CD14-positive monocyte (primary cell): ENCODE results near the gene FAM193A. TPM values are rescaled to one million over a fixed set of nuclear protein-coding genes. Genes with fewer than 3 reads are reported as not detected.

Experiments used
- DNase-seq, 3 donors: peaks; one replicate each; pipeline ENCODE4 v3.0.0-alpha.2; 2011 to 2022
- H2AFZ ChIP-seq: 2 replicates; pipeline ENCODE4 v1.6.0; 2012; ENCODE audit warnings: mild to moderate bottlenecking, low read depth, low read length, inconsistent platforms; ENCODE audit not compliant: insufficient read depth, poor library complexity, severe bottlenecking
- H3K27ac ChIP-seq, 2 donors: 1 replicate in 1 of 2; 2 replicates in 1 of 2; pipeline ENCODE4 v1.5.1; 2012 to 2013; ENCODE audit warnings: low read length in 2 of 2, control low read depth in 1 of 2, inconsistent platforms in 1 of 2, low read depth in 1 of 2, mild to moderate bottlenecking in 1 of 2
- H3K27me3 ChIP-seq, 2 donors: one replicate each; pipeline versions ENCODE4 v1.6.0 to v1.6.1; 2011 to 2013; ENCODE audit warnings: low read length in 2 of 2; ENCODE audit not compliant: control insufficient read depth in 2 of 2, insufficient read depth in 2 of 2
- H3K36me3 ChIP-seq, 2 donors: replicated peaks in 1 of 2; 1 replicate in 1 of 2; 2 replicates in 1 of 2; pipeline versions ENCODE4 v1.5.1 to v1.6.1; 2012 to 2013; ENCODE audit warnings: low read length in 2 of 2, control low read depth in 1 of 2, inconsistent platforms in 1 of 2, mild to moderate bottlenecking in 1 of 2; ENCODE audit not compliant: insufficient read depth in 2 of 2, control insufficient read depth in 1 of 2
- H3K4me1 ChIP-seq, 2 donors: 1 replicate in 1 of 2; 2 replicates in 1 of 2; pipeline versions ENCODE4 v1.5.1 to v1.6.1; 2012 to 2013; ENCODE audit warnings: low read length in 2 of 2, control low read depth in 1 of 2, inconsistent platforms in 1 of 2, mild to moderate bottlenecking in 1 of 2, moderate library complexity in 1 of 2; ENCODE audit not compliant: insufficient read depth in 2 of 2, control insufficient read depth in 1 of 2
- H3K4me2 ChIP-seq: replicated peaks from 2 replicates; pipeline ENCODE3; 2012; ENCODE audit warnings: low read length, moderate library complexity, mild to moderate bottlenecking; ENCODE audit not compliant: poor library complexity, severe bottlenecking; ENCODE audit errors: extremely low read depth
- H3K4me3 ChIP-seq, 3 experiments: fragments of 200-600 bp in 1 of 3; sonication (generic) in 1 of 3; replicated peaks in 1 of 3; 1 replicate in 2 of 3; 2 replicates in 1 of 3; pipeline ENCODE4 v1.5.1; 2011 to 2013; ENCODE audit warnings: low read length in 3 of 3, mild to moderate bottlenecking in 3 of 3, control low read depth in 2 of 3, low read depth in 2 of 3, inconsistent platforms in 1 of 3, moderate library complexity in 1 of 3
- H3K79me2 ChIP-seq: 2 replicates; pipeline ENCODE4 v1.6.0; 2012; ENCODE audit warnings: mild to moderate bottlenecking, control low read depth, inconsistent platforms, low read length, moderate library complexity; ENCODE audit not compliant: insufficient read depth
- H3K9ac ChIP-seq: 2 replicates; pipeline ENCODE4 v1.6.0; 2017; ENCODE audit warnings: low read length, mild to moderate bottlenecking; ENCODE audit not compliant: insufficient read depth, poor library complexity, severe bottlenecking
- H3K9me3 ChIP-seq, 2 donors: replicated peaks in 1 of 2; 1 replicate in 1 of 2; 2 replicates in 1 of 2; pipeline versions ENCODE4 v1.5.1 to v1.6.1; 2012 to 2013; ENCODE audit warnings: low read length in 2 of 2, control low read depth in 1 of 2; ENCODE audit not compliant: control insufficient read depth in 1 of 2, insufficient read depth in 1 of 2
- H4K20me1 ChIP-seq: 2 replicates; pipeline ENCODE4 v1.6.0; 2012; ENCODE audit warnings: mild to moderate bottlenecking, low read length, control low read depth, moderate library complexity; ENCODE audit not compliant: insufficient read depth
- H3K27ac Mint-ChIP-seq, 7 donors: one replicate each; pipeline ENCODE4 v1.8.0; 2020; ENCODE audit warnings: mild to moderate bottlenecking in 7 of 7, mixed read lengths in 7 of 7, moderate library complexity in 6 of 7, inconsistent platforms in 2 of 7
- H3K27me3 Mint-ChIP-seq, 3 donors: one replicate each; pipeline ENCODE4 v1.8.0; 2021 to 2022; ENCODE audit warnings: low read depth in 3 of 3, mild to moderate bottlenecking in 3 of 3, mixed read lengths in 3 of 3, moderate library complexity in 3 of 3, inconsistent platforms in 1 of 3
- H3K36me3 Mint-ChIP-seq, 2 donors: one replicate each; pipeline ENCODE4 v1.8.0; 2020; ENCODE audit warnings: mixed read lengths in 2 of 2, inconsistent platforms in 1 of 2, mild to moderate bottlenecking in 1 of 2
- H3K4me1 Mint-ChIP-seq: one replicate; pipeline ENCODE4 v1.8.0; 2020; ENCODE audit warnings: mild to moderate bottlenecking, mixed read lengths
- H3K4me3 Mint-ChIP-seq, 2 donors: one replicate each; pipeline ENCODE4 v1.8.0; 2020; ENCODE audit warnings: mild to moderate bottlenecking in 2 of 2, mixed read lengths in 2 of 2, moderate library complexity in 1 of 2
- H3K9me3 Mint-ChIP-seq, 7 donors: one replicate each; pipeline ENCODE4 v1.8.0; 2020 to 2022; ENCODE audit warnings: mixed read lengths in 7 of 7, mild to moderate bottlenecking in 6 of 7, moderate library complexity in 6 of 7, inconsistent platforms in 2 of 7
- WGBS: methylation state at CpG from one replicate; pipeline ENCODE4 v1.1.5; 2013; ENCODE audit warnings: missing lambda C conversion rate; ENCODE audit not compliant: insufficient coverage; 5-methylcytosine and 5-hydroxymethylcytosine counted together
- intact Hi-C, 2 donors: fragments of 100-400 bp; cut with micrococcal nuclease; formaldehyde crosslinking; loops; one replicate each; pipeline versions ENCODE4 v1.15.0 to v1.15.1; 2023
- polyA plus RNA-seq, 3 donors: library from polyadenylated mRNA; depleted of rRNA in 1 of 3; unstranded in 2 of 3; stranded (reverse) in 1 of 3; fragments of 300-500 nt in 2 of 3; fragments of >200 nt in 1 of 3; fragmentation: Illumina TruSeq in 2 of 3; gene quantifications; 1 replicate in 2 of 3; 2 replicates in 1 of 3; pipeline ENCODE4 v1.2.3, GENCODE V29; 2012 to 2021
- TF ChIP-seq, protein P1 (sequence below): fragments of 200-600 bp; IDR thresholded peaks from one replicate; pipeline ENCODE4 v1.8.0; 2022; ENCODE audit warnings: antibody characterized with exemption, mild to moderate bottlenecking

Gene FAM193A
- polyA plus RNA-seq, 3 donors, result 0.66 to 11.8 (median 0.82) TPM

GRCh38 chr4:2728221-2728620 lies 191.8 kb downstream of the FAM193A start:
- WGBS, result 90% methylated on average over 2 of the region's 3 CpGs

DNA sequence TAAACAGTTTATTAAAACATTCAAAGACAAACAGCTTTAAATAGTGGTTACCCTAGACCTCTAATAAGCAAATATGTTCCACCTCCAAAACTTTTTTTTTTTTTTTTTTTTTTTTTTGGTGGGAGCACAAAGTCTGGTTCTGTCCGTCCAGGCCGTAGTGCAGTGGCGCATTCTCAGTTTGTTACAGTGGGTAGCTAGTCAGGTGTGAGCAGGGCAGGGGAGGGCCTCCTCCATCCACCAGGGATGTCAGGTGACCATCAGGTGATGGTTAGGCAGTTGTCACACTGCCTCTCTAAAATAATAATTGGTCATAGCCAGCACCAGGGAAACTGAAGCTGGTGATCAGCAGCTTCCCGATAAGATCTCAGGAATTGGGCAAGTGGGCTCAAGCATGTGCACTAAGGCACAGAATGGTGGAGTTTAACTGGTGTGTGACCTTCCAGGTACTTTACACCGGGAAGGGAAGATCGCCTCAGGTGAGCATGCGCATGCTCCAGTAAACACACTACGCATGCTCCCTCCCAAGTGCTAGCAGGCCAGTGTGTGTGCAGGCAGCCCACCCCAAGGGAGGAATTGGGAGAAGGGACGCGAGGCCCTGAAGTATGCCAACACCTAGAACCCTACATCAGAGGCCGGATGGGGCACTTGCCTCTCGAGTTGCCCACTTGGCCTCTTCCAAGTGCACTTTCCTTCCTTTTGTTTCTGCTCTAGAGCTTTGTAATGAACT lies 192.5 kb downstream of the FAM193A start:
- Histone ChIP-seq H2AFZ (no peak overlapping the region), H3K27me3 (no peaks in the 10 kb centered on the region), H3K79me2 (no peaks in the 10 kb centered on the region), H3K4me3 (no peak overlapping the region), H4K20me1 (peaks cover 18% of the 10 kb centered on the region), H3K9ac (no peak overlapping the region), H3K4me2 (no peak overlapping the region), H3K4me1 (peaks cover 0 to 5% of the 10 kb centered on the region in 2 donors), H3K27ac (no peak overlapping the region), H3K36me3 (peaks cover 36 to 69% of the 10 kb centered on the region in 2 donors), H3K9me3 (no peaks in the 10 kb centered on the region)
- TF ChIP-seq, protein P1, sequence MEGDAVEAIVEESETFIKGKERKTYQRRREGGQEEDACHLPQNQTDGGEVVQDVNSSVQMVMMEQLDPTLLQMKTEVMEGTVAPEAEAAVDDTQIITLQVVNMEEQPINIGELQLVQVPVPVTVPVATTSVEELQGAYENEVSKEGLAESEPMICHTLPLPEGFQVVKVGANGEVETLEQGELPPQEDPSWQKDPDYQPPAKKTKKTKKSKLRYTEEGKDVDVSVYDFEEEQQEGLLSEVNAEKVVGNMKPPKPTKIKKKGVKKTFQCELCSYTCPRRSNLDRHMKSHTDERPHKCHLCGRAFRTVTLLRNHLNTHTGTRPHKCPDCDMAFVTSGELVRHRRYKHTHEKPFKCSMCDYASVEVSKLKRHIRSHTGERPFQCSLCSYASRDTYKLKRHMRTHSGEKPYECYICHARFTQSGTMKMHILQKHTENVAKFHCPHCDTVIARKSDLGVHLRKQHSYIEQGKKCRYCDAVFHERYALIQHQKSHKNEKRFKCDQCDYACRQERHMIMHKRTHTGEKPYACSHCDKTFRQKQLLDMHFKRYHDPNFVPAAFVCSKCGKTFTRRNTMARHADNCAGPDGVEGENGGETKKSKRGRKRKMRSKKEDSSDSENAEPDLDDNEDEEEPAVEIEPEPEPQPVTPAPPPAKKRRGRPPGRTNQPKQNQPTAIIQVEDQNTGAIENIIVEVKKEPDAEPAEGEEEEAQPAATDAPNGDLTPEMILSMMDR, result no peak
- peaks cover 10% of the 10 kb centered on the region for H3K4me1 Mint-ChIP-seq
- H3K9me3 Mint-ChIP-seq, result no peaks in the 10 kb centered on the region
- intact Hi-C loops, result no loop called here
- H3K36me3 Mint-ChIP-seq, result peaks cover 48 to 72% of the 10 kb centered on the region in 2 donors
- H3K4me3 Mint-ChIP-seq, result no peak overlapping the region
- WGBS, result 97% methylated on average over 8 of the region's 12 CpGs
- H3K27ac Mint-ChIP-seq, result peak overlapping the region in 3 of 7 donors; percentile 11 to 79 (median 49)
- H3K27me3 Mint-ChIP-seq, result peaks cover 0 to 2% (median 0%) of the 10 kb centered on the region in 3 donors
- no peak for DNase-seq

More at GRCh38 chr4:2728221-2728620, 191.8 kb downstream of the FAM193A start:
- Mint-ChIP-seq H3K9me3 (no peaks in the 10 kb centered on the region), H3K27ac (peak overlapping the region in 1 of 7 donors; percentile 8), H3K4me1 (peaks cover 6% of the 10 kb centered on the region), H3K36me3 (peaks cover 49 to 71% of the 10 kb centered on the region in 2 donors), H3K4me3 (no peak overlapping the region), H3K27me3 (peaks cover 0 to 2% (median 0%) of the 10 kb centered on the region in 3 donors)
- Histone ChIP-seq H3K79me2 (no peaks in the 10 kb centered on the region), H3K4me3 (no peak overlapping the region), H4K20me1 (peaks cover 11% of the 10 kb centered on the region), H2AFZ (no peak overlapping the region), H3K36me3 (peaks cover 31 to 67% of the 10 kb centered on the region in 2 donors), H3K4me1 (no peaks in the 10 kb centered on the region), H3K9ac (no peak overlapping the region), H3K27me3 (no peaks in the 10 kb centered on the region), H3K27ac (no peak overlapping the region), H3K4me2 (no peak overlapping the region), H3K9me3 (no peaks in the 10 kb centered on the region)
- intact Hi-C loops, result no loop called here
- TF ChIP-seq, protein P1, result no peak
- DNase-seq, result no peak
